Liver (tissue), 9 donors: ENCODE data around the gene CISTR. TPM values are rescaled to one million over a fixed set of nuclear protein-coding genes. Genes with fewer than 3 reads are reported as not detected.
"Not testable (repeated sequence)": the region's sequence is repeated elsewhere in the genome, so short reads cannot be mapped to it uniquely, and the experiment has no call there.

Experiments used
- DNase-seq: peaks from one replicate; pipeline ENCODE4 v3.0.0-alpha.2; 2017; ENCODE audit warnings: low spot score
- H3K27ac ChIP-seq, 2 donors: one replicate each; pipeline ENCODE4 v1.7.0; 2013; ENCODE audit warnings: inconsistent platforms in 2 of 2, low read length in 2 of 2, control low read depth in 1 of 2, low read depth in 1 of 2, mild to moderate bottlenecking in 1 of 2
- H3K27me3 ChIP-seq, 4 donors: one replicate each; pipeline versions ENCODE4 v1.6.1 to v1.7.0; 2013; ENCODE audit warnings: low read length in 3 of 4, inconsistent platforms in 1 of 4, mild to moderate bottlenecking in 1 of 4, moderate library complexity in 1 of 4; ENCODE audit not compliant: control insufficient read depth in 4 of 4, insufficient read depth in 4 of 4
- H3K36me3 ChIP-seq, 4 donors: one replicate each; pipeline versions ENCODE4 v1.6.1 to v1.7.0; 2013; ENCODE audit warnings: low read length in 3 of 4, mild to moderate bottlenecking in 3 of 4, low read depth in 1 of 4, moderate library complexity in 1 of 4; ENCODE audit not compliant: control insufficient read depth in 4 of 4, insufficient read depth in 3 of 4
- H3K4me1 ChIP-seq, 4 donors: one replicate each; pipeline versions ENCODE4 v1.6.1 to v1.7.0; 2013; ENCODE audit warnings: low read length in 3 of 4, mild to moderate bottlenecking in 3 of 4, moderate library complexity in 1 of 4; ENCODE audit not compliant: control insufficient read depth in 4 of 4, insufficient read depth in 4 of 4
- H3K4me3 ChIP-seq, 3 donors: one replicate each; pipeline versions ENCODE4 v1.6.1 to v1.7.0; 2013; ENCODE audit warnings: low read length in 3 of 3, control low read depth in 1 of 3, low read depth in 1 of 3, mild to moderate bottlenecking in 1 of 3
- H3K9ac ChIP-seq, 2 donors: one replicate each; pipeline ENCODE4 v1.7.0; 2013; ENCODE audit warnings: low read length in 2 of 2, mild to moderate bottlenecking in 2 of 2, moderate library complexity in 2 of 2, control low read depth in 1 of 2, low read depth in 1 of 2
- H3K9me3 ChIP-seq, 4 donors: one replicate each; pipeline versions ENCODE4 v1.6.1 to v1.7.0; 2013; ENCODE audit warnings: low read length in 3 of 4; ENCODE audit not compliant: control insufficient read depth in 4 of 4
- CTCF ChIP-seq: fragments of 150-350 bp; IDR thresholded peaks from 2 replicates; pipeline ENCODE4 v1.5.1; 2017; ENCODE audit warnings: improper control_type of control experiment, low read depth, low read length; ENCODE audit not compliant: missing input control
- EGR1 ChIP-seq, 2 donors: IDR thresholded peaks; 2 replicates each; pipeline ENCODE4 v1.6.1; 2016 to 2018; ENCODE audit warnings: antibody characterized with exemption in 2 of 2, low read depth in 2 of 2
- FOXA2 ChIP-seq: IDR thresholded peaks from 2 replicates; pipeline ENCODE4 v1.6.1; 2016; ENCODE audit warnings: antibody characterized with exemption
- GABPA ChIP-seq, 2 donors: IDR thresholded peaks in 1 of 2; conservative IDR thresholded peaks in 1 of 2; 2 replicates each; pipeline ENCODE4 v1.6.1; 2016; ENCODE audit warnings: antibody characterized with exemption in 2 of 2, mild to moderate bottlenecking in 1 of 2, moderate library complexity in 1 of 2
- HNF4A ChIP-seq, 2 donors: conservative IDR thresholded peaks; 2 replicates each; pipeline ENCODE4 v1.6.1; 2016; ENCODE audit warnings: antibody characterized with exemption in 2 of 2, mild to moderate bottlenecking in 2 of 2
- HNF4G ChIP-seq: IDR thresholded peaks from 2 replicates; pipeline ENCODE4 v1.6.1; 2016; ENCODE audit warnings: antibody characterized with exemption
- JUND ChIP-seq, 2 donors: IDR thresholded peaks; 2 replicates each; pipeline ENCODE4 v1.6.1; 2016; ENCODE audit warnings: antibody characterized with exemption in 2 of 2
- NR2F2 ChIP-seq: IDR thresholded peaks from 2 replicates; pipeline ENCODE4 v1.6.1; 2016; ENCODE audit warnings: antibody characterized with exemption
- RAD21 ChIP-seq, 2 donors: IDR thresholded peaks; 2 replicates each; pipeline ENCODE4 v1.6.1; 2016; ENCODE audit warnings: antibody characterized with exemption in 2 of 2, mild to moderate bottlenecking in 2 of 2
- RXRA ChIP-seq, 2 donors: IDR thresholded peaks; 2 replicates each; pipeline ENCODE4 v1.6.1; 2017 to 2018; ENCODE audit warnings: antibody characterized with exemption in 2 of 2, mild to moderate bottlenecking in 1 of 2
- TAF1 ChIP-seq: conservative IDR thresholded peaks from 2 replicates; pipeline ENCODE4 v1.6.1; 2016; ENCODE audit warnings: antibody characterized with exemption, mild to moderate bottlenecking
- ZBTB33 ChIP-seq: IDR thresholded peaks from 2 replicates; pipeline ENCODE4 v1.6.1; 2016; ENCODE audit warnings: antibody characterized with exemption
- WGBS: extraction: QIAGEN DNeasy Blood & Tissue Kit; methylation state at CpG from one replicate; pipeline ENCODE4 v1.1.7; 2013; 5-methylcytosine and 5-hydroxymethylcytosine counted together
- polyA plus RNA-seq, 2 donors: library from polyadenylated mRNA; stranded (reverse) in 1 of 2; unstranded in 1 of 2; fragments of 200-250 nt in 1 of 2; fragments of >200 nt in 1 of 2; fragmentation: Nextera tagmentation in 1 of 2; extraction: Ambion mirVana in 1 of 2; gene quantifications; one replicate each; pipeline versions ENCODE4 v1.2.1 to v1.2.3, GENCODE V29; 2013 to 2015
- total RNA-seq, 2 donors: library from RNA; depleted of rRNA; stranded (reverse); fragments of >200 nt; gene quantifications; one replicate each; pipeline ENCODE4 v1.2.3, GENCODE V29; 2014
- donor health status: healthy.
- donor health status: healthy.
- donor health status: healthy.
- donor health status: healthy.
- donor health status: healthy.

Gene CISTR
- total and polyA plus RNA-seq, 4 donors, result not detected

GRCh38 chr12:53780323-53780722, 28.5 kb upstream of the CISTR start:
- Histone ChIP-seq H3K27me3 (peaks cover 0 to 9% (median 2%) of the 10 kb centered on the region in 4 donors), H3K4me1 (no peaks in the 10 kb centered on the region), H3K27ac (no peak overlapping the region), H3K9me3 (no peaks in the 10 kb centered on the region), H3K4me3 (no peak overlapping the region), H3K36me3 (no peaks in the 10 kb centered on the region), H3K9ac (no peak overlapping the region)
- TF ChIP-seq TAF1, result no peak
- no peak for TF ChIP-seq RXRA (IDR thresholded peaks at IDR 0.05)
- TF ChIP-seq FOXA2, result no peak
- DNase-seq, result no peak
- whole genome bisulfite sequencing, result 76% methylated on average over 3 of the region's 3 CpGs

- H3K27me3 ChIP-seq, H3K9me3 ChIP-seq, H3K27ac ChIP-seq, DNase-seq, H3K9ac ChIP-seq, H3K4me1 ChIP-seq, H3K4me3 ChIP-seq, H3K36me3 ChIP-seq: not testable (repeated sequence)
- 93% methylated on average over 7 of the region's 7 CpGs for WGBS
These were observed 27.9 kb upstream of the CISTR start for GRCh38 chr12:53779679-53780078.

- H3K27me3 ChIP-seq, result peaks cover 0 to 5% (median under 1%) of the 10 kb centered on the region in 4 donors
- no peaks in the 10 kb centered on the region for H3K9me3 ChIP-seq
- no peak overlapping the region for H3K9ac ChIP-seq
- TF ChIP-seq RAD21 (IDR thresholded peaks at IDR 0.05), result no peak
- TF ChIP-seq ZBTB33, result no peak
- TF ChIP-seq HNF4G, result no peak
- no peak for TF ChIP-seq RXRA (IDR thresholded peaks at IDR 0.05)
- TF ChIP-seq CTCF, result no peak
- no peak for TF ChIP-seq JUND (IDR thresholded peaks at IDR 0.05)
- TF ChIP-seq NR2F2, result no peak
- no peak for TF ChIP-seq EGR1 (IDR thresholded peaks at IDR 0.05; ENCODE audit: low read depth in 2 of 2)
- no peak for TF ChIP-seq GABPA (IDR thresholded peaks at IDR 0.05 in 1 of 2, conservative IDR thresholded peaks at IDR 0.05 in 1 of 2)
- TF ChIP-seq HNF4A (conservative IDR thresholded peaks at IDR 0.05), result no peak
- no peaks in the 10 kb centered on the region for H3K36me3 ChIP-seq
- no peak for DNase-seq
- H3K4me3 ChIP-seq, result no peak overlapping the region
- no peak overlapping the region for H3K27ac ChIP-seq
- no peaks in the 10 kb centered on the region for H3K4me1 ChIP-seq
- 83% methylated on average over 4 of the region's 4 CpGs for WGBS
These were observed 26.3 kb upstream of the CISTR start for GRCh38 chr12:53777936-53778644.
